ENCODE results near the gene FOXO3.

DNA sequence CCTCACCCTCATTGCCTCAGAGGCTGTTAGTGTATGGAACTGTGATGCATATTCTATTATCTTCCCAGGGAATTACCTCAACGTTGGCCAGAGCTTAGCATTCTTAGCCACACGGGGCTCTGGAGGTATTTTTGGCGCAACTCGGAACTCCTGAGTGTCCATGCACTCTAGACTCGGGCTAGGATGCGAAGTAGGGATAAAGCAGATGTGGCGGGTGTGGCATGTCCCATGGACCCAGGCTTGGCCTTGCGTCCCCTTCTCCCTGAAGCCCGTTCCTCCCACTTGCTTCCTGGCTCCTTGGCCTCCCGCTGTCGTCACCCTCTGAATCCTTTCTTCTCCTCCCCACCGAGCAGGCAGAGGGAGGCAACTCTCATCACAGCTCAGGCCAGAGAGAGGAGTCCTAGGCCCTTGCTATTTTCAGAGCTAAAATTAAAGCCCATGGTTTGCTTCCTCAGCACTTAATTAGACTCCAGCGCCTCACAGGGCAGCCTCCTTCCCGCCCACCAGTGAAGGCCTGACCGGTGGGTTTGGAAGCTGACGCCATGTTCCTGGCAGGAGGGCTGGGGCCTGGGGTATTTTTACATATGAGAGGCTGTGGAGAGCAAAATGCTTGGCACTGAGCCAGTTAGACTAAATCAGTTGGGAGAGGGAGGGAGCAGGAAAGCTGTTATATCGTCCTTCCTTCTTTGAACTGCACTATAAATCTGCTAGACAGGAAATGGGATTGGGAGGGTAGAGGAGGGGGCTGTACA is 138.7 kb downstream of the FOXO3 start:
- no peak for TF ChIP-seq POLR2AphosphoS5 (IDR thresholded peaks at IDR 0.05; ENCODE audit: insufficient read depth, low read depth, low read length)
- TF ChIP-seq, protein P1, sequence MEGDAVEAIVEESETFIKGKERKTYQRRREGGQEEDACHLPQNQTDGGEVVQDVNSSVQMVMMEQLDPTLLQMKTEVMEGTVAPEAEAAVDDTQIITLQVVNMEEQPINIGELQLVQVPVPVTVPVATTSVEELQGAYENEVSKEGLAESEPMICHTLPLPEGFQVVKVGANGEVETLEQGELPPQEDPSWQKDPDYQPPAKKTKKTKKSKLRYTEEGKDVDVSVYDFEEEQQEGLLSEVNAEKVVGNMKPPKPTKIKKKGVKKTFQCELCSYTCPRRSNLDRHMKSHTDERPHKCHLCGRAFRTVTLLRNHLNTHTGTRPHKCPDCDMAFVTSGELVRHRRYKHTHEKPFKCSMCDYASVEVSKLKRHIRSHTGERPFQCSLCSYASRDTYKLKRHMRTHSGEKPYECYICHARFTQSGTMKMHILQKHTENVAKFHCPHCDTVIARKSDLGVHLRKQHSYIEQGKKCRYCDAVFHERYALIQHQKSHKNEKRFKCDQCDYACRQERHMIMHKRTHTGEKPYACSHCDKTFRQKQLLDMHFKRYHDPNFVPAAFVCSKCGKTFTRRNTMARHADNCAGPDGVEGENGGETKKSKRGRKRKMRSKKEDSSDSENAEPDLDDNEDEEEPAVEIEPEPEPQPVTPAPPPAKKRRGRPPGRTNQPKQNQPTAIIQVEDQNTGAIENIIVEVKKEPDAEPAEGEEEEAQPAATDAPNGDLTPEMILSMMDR (IDR thresholded peaks at IDR 0.05; ENCODE audit: extremely low read depth in 1 of 2, insufficient read depth in 1 of 2, low read depth in 1 of 2, low read length in 2 of 2), result no peak
